NCI-H1417 treated with DMSO at 0.1 percent for 48 hours (cell line): ENCODE data around the gene GAPDHS.

ENCODE experiments used
- DNase-seq: peaks from one replicate; lab custom pipeline; 2025; lab: John Stamatoyannopoulos, UW

Gene GAPDHS

GRCh38 chr19:35557539-35558399 lies 24.5 kb downstream of the GAPDHS start:
- DNase-seq = no peak

- DNase-seq = no peak
These were observed 25.4 kb downstream of the GAPDHS start for GRCh38 chr19:35558400-35559280.

DNA sequence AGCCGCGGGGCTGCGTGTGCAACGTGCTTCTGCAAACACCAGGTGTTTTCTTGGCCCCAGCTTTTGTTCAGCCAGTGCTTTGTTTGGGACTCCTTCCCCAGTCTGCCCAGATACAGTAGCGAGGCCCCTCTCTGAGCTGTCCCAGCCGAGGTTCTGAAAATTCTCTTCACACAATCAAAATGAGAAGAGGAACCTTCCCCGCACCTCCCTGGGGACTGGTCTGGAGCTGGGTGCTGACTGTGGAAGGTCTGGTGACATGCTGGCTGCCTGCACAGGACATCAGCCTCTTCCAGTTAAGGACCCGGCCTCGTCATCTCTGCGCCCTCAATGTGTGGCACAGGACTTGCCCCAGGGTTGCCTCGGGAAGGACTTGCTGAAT lies 26.0 kb downstream of the GAPDHS start:
- DNase-seq = no peak

GRCh38 chr19:35559781-35560180 lies 26.5 kb downstream of the GAPDHS start:
- no peak for DNase-seq

DNA sequence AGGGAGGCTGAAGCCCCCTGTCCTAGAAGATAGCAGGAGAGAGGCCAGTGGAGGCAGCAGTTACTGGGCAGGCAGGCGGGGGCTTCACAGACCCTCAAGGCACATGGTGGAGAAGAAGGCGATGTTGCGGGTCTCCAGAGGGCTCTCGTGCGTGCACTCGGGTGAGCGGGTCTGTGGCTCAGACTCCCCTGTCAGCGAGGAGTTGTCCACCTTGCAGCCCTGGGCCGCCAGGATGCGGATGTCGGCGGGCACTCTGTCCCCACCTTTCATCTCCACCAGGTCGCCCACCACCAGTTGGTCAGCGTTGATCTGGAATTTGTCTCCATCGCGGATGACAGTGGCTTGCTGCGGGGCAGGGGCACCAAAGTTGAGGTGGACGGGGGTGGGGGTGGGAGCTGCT lies 27.0 kb downstream of the GAPDHS start:
- DNase-seq = no peak

- DNase-seq = no peak
These were observed 27.4 kb downstream of the GAPDHS start for GRCh38 chr19:35560677-35561076.

DNA sequence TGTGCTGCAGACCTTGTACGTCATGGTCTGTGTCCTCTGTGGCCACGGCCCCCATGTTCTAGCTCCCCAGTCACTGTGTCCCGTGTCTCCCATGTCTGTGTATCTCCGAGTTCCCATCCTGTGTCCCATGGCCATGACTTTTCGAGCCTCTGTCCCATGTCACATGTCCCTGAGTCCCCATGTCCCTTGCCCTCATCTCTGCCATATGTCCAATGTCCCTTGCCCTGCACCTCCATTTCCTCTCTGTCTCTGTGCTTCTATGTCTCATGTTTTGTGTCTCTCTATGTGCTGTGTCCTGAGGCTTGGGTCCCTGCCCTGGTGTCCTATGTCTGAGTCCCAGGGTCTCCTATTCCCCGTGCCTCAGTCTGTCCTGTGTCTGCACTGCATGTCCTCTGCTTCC lies 28.2 kb downstream of the GAPDHS start:
- no peak for DNase-seq

DNA sequence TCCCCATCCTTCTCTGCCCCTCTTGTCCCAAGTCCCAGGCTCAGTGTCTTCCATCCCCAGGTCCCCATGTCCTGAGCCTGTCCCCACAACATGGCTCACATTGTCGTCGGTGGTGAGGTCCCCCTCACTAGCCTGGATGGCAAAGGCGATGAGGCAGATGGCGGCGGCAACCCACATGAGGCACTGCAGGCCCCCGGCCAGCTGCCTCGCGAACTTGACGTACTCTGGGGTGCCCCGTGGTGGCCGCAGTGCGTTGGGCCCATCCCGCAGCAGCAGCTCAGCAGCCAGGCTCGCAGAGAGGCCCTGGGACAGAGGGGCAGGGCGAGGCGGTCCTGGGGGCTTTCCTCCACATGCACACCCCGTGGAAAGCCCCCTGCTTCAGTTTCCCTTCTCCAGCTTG lies 29.1 kb downstream of the GAPDHS start:
- DNase-seq = no peak

- DNase-seq = no peak
These were observed 29.5 kb downstream of the GAPDHS start for GRCh38 chr19:35562776-35563175.

DNA sequence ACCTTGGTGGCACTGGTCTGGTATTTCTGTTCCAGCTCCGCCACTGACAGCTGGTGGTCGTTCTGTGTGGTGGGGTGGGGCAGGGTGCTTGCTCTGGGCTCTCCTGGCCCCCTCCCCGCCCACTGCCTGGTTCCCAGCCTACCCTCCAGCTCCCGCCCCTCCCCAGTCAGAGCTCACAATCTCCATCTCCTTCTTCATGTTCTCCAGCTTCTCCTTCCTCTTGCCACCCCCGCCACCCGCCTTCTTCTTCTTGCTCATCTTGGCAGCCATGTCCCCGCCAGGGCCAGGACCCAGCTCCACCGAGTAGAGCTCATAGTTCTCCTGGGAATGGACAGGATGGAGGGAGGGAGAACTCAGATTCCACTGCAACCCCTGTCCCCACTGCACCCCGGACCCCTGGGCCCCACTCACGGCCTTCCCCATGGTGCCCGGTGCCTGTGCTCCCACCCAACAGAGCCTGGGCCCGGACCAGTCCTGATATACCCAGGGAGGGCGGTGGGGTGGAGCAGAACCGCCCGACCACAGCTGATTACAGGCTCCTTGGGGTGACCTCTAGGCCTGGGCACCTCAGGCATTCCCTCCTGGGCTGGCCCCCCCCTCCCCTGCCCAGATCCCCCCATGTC lies 30.1 kb downstream of the GAPDHS start, which contains the start of gene ATP4A:
Gene ATP4A (minus strand): TSS at position 452 of the 623 bp plus-strand sequence. CDS start 29 bp downstream, at position 423.
- no peak for DNase-seq

GRCh38 chr19:35565016-35565856 lies 32.0 kb downstream of the GAPDHS start:
- DNase-seq = no peak

DNA sequence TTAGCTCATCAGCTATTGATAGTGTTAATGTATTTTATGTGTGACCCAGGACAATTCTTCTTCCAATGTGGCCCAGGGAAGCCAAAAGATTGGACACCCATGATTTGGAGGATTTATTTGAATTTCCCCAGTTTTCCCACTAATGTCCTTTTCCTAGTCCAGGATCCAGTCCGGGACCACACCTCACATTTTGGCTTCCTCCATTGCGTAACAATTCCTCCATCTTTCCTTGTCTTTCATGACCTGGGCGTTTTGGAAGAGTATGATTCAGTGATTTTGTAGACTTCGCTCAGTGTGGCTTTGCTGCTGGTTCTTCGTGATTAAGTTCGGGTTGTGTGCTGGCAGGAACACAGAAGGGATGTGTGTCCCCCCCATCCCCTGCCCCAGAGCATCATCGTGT lies 33.5 kb downstream of the GAPDHS start:
- DNase-seq = no peak

GRCh38 chr19:35569281-35569781 lies 36.1 kb downstream of the GAPDHS start:
- DNase-seq = no peak

GRCh38 chr19:35571406-35571965 lies 38.2 kb downstream of the GAPDHS start:
- no peak for DNase-seq

DNA sequence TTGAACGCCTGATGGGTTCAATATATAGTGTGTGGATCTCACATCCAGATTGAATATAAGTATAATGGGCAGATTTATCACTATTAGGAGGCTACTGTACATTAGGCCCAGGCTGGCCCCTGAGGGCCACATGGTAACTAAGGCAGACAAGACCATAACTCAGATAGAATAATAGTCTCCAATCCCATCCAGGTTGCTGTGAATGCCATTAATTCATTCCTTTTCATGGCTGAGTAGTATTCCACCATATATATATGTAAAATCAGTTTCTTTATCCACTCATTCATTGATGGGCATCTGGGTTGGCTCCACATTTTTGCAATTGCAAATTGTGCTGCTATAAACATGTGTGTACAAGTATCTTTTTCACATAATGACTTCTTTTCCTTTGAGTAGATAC lies 44.7 kb downstream of the GAPDHS start:
- DNase-seq = no peak

DNA sequence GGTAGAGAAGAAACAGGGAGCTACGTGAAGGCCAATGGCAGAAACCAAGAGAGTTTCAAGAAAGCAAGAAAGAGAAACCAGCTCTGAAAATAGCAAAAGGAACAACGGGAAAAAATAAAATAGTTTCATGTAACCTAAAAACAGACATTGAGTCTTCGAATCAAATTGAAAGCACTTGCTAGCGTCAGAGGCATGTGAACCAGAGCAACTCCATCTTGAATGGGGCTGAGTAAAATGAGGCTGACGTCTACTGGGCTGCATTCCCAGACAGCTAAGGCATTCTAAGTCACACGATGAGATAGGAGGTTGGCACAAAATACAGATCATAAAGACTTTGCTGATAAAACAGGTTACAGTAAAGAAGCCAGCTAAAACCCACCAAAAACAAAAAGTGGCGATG lies 45.5 kb downstream of the GAPDHS start:
- no peak for DNase-seq

GRCh38 chr19:35582760-35583159 lies 49.5 kb downstream of the GAPDHS start:
- no peak for DNase-seq

- DNase-seq = no peak
These were observed 52.6 kb downstream of the GAPDHS start, which contains the start of gene PMIS2 for GRCh38 chr19:35585848-35586247. PMIS2 (plus strand) TSS chr19:35586173; CDS start chr19:35586260, 87 bp downstream.

GRCh38 chr19:35587321-35587720 lies 54.1 kb downstream of the GAPDHS start:
- no peak for DNase-seq

DNA sequence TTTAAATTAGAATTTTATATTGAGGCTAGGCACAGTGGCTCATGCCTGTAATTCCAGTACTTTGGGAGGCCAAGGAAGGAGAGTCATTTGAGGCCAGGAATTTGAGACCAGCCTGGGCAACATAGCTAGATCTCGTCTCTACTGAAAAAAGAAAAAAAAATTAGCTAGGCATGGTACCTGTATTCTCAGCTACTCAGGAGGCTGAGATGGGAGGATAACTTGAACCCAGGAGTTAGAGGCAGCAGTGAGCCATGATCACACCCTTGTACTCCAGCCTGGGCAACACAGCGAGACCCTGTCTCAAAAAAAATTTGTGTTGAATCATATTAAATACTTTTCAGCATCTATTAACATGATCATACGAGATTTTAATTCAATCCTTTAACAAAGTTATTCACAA lies 57.6 kb downstream of the GAPDHS start:
- no peak for DNase-seq

DNA sequence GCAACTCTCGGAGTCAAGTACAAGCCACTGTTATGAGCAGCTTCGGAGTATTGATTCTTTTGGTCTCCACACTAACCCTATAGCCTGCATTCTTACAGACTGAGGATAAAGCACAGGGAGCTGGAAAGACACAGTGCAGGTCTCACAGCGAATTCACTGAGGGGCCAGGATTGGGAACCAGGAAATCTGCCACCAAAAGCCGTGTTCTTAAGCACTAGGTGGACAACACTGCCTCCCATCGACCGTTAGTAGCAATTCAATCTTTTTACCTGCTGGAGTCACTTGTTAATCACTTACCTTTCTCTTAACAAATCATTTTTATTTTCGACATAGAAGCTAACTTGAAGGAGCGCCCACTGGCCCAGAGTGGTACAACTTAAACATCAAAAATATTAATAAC lies 59.0 kb downstream of the GAPDHS start:
- no peak for DNase-seq
